ENCODE results near the gene CDC14B.

- TF ChIP-seq SUZ12 (IDR thresholded peaks at IDR 0.05), result no peak
- no peak for TF ChIP-seq ELF4 (IDR thresholded peaks at IDR 0.05)
- TF ChIP-seq BHLHE40 (IDR thresholded peaks at IDR 0.05; ENCODE audit: borderline replicate concordance), result no peak
- no peak for TF ChIP-seq TARDBP (IDR thresholded peaks at IDR 0.05)
- TF ChIP-seq PKNOX1 (IDR thresholded peaks at IDR 0.05), result no peak
- no peak for TF ChIP-seq SP1 (IDR thresholded peaks at IDR 0.05)
- no peak for TF ChIP-seq FOXK2 (IDR thresholded peaks at IDR 0.05)
- TF ChIP-seq FOXM1 (IDR thresholded peaks at IDR 0.05; ENCODE audit: borderline replicate concordance), result no peak
- TF ChIP-seq HDGF (IDR thresholded peaks at IDR 0.05; ENCODE audit: borderline replicate concordance), result no peak
- no peak for TF ChIP-seq L3MBTL2 (conservative IDR thresholded peaks at IDR 0.05)
Measured at GRCh38 chr9:96492993-96493531, 126.6 kb downstream of the CDC14B start.

All from HEK293T (cell line).